Large intestine (tissue), 3 donors: Measurements from ENCODE around the gene BICD1. TPM values are rescaled to one million over a fixed set of nuclear protein-coding genes. Genes with fewer than 3 reads are reported as not detected.
A peak's percentile ranks its signal among the peaks of the same experiment; 100 is the strongest.

Experiments
- DNase-seq, 2 donors: peaks; one replicate each; pipeline versions ENCODE4 v3.0.0 to v3.0.0-alpha.2; 2013
- H3K27ac ChIP-seq: one replicate; pipeline ENCODE4 v1.5.1; 2013; ENCODE audit warnings: low read length
- H3K27me3 ChIP-seq: 2 replicates; pipeline ENCODE4 v1.6.1; 2013; ENCODE audit warnings: low read length; ENCODE audit not compliant: control insufficient read depth, insufficient read depth
- H3K36me3 ChIP-seq: 2 replicates; pipeline ENCODE4 v1.6.1; 2013; ENCODE audit warnings: low read length; ENCODE audit not compliant: control insufficient read depth, insufficient read depth
- H3K4me1 ChIP-seq: one replicate; pipeline ENCODE4 v1.6.1; 2013; ENCODE audit warnings: low read length; ENCODE audit not compliant: control insufficient read depth, insufficient read depth
- H3K4me3 ChIP-seq: one replicate; pipeline ENCODE4 v1.5.1; 2013; ENCODE audit warnings: low read length
- H3K9me3 ChIP-seq: one replicate; pipeline ENCODE4 v1.6.1; 2013; ENCODE audit warnings: mild to moderate bottlenecking, low read depth, low read length, moderate library complexity; ENCODE audit not compliant: control insufficient read depth
- WGBS: methylation state at CpG from one replicate; pipeline ENCODE4 v1.1.5; 2013; ENCODE audit warnings: low lambda C conversion rate; ENCODE audit not compliant: insufficient coverage; 5-methylcytosine and 5-hydroxymethylcytosine counted together
- polyA plus RNA-seq: library from polyadenylated mRNA; unstranded; fragments of 120-200 nt; gene quantifications from one replicate; pipeline ENCODE4 v1.2.1, GENCODE V29; 2013

Gene BICD1
- polyA plus RNA-seq, 1 donor: 15.4 TPM

DNA sequence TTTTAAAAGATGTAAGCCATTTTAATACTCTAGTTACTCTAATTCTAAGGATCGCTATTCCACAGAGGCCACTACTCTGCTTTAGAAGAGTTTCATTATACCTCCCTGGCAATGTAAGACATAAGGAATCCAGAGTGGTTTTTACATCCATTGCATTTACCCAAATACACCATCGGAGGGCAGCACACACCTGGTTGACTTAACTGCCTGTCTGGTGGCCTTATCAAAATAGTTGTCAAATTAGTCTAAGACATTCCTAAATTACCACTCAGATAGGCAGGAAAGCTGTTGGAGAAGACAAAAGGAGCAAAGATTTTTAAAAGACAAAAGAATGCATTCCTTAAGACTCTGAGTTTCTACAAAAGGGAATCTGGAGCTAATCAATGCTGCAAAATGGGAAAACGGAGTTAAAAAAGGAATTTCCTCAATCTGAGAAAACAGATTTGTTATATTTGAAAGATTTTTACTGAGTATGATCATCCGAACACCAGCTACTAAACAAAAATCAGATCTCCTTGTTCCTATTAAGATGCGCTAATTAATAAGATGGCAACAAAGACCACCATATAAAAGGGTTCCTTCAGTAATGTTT lies 258.9 kb downstream of the BICD1 start:
- H3K36me3 ChIP-seq: no peaks in the 10 kb centered on the region
- no peak overlapping the region for H3K27ac ChIP-seq
- no peaks in the 10 kb centered on the region for H3K4me1 ChIP-seq
- H3K4me3 ChIP-seq: no peak overlapping the region
- H3K9me3 ChIP-seq: no peaks in the 10 kb centered on the region
- no peaks in the 10 kb centered on the region for H3K27me3 ChIP-seq
- WGBS: 93% methylated on average over 2 of the region's 5 CpGs
- peak; percentile 58 to 61 for DNase-seq

DNA sequence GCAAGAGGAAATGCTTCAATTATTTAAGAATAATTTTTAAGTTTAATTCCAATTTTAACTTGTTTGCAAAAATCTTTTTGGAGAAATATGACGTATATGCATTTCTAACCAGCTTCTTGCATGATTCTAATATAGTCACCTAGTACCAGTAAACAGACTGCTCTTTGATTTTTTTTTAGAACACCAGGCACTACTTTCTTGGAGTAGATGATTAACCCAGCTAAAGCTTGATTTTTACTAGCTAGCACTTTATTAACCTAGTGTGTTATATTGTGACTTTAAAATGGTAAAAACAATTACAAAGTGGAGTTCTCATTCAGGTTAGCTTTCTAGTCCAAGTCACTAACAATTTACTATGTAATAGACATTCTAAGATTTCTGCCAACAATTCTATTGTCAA lies 260.1 kb downstream of the BICD1 start:
- 17% methylated on average over 1 of the region's 1 CpG for WGBS
- Histone ChIP-seq H3K27ac (peak overlapping the region; percentile 23), H3K4me3 (no peak overlapping the region), H3K36me3 (no peaks in the 10 kb centered on the region), H3K4me1 (no peaks in the 10 kb centered on the region), H3K27me3 (no peaks in the 10 kb centered on the region), H3K9me3 (no peaks in the 10 kb centered on the region)
- peak; percentile 7 to 53 for DNase-seq

DNA sequence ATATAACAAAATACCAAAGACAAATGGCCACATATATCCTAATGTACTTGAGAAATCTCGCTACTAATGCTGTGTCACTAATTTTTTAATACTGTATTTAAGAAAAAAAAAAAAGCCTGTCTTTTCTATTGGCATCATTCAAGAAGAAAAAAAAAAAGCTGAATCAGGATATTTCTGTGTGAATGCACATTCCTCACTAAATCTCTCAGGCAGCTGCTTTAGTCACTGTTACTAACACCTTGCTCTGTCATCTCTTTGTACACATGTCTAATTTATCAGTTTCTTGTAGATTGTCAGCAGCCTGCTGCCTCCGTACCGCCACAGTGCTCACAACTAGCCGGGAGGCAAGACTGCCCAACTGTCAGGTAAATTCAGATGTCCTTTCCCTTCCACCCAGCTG lies 260.7 kb downstream of the BICD1 start:
- DNase-seq: peak; percentile 9 to 22
- 76% methylated on average over 2 of the region's 4 CpGs for WGBS
- Histone ChIP-seq H3K4me1 (no peaks in the 10 kb centered on the region), H3K27me3 (no peaks in the 10 kb centered on the region), H3K36me3 (no peaks in the 10 kb centered on the region), H3K9me3 (no peaks in the 10 kb centered on the region), H3K4me3 (no peak overlapping the region), H3K27ac (no peak overlapping the region)

DNA sequence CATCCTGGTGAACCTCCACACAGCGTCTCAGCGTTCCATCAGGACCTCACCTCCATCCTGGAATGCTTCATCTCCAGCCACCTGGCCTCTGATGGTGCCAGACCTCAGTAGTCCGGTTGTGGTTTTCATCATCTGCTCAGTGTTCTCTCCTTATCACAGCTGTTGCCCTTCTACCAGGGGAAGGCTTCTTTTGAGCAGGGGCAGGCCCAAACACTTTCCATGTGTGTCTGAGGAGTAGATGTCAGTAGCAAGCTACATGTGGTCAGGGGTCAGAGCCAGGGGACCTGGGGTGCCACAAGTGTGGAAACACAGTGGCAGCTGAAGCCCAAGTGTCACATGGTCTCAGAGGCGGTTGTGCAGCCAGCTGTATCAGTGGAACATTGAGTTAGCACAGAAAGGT lies 262.6 kb downstream of the BICD1 start:
- H3K36me3 ChIP-seq: no peaks in the 10 kb centered on the region
- no CpG with 5 or more reads among the region's 4 CpGs for WGBS
- no peaks in the 10 kb centered on the region for H3K27me3 ChIP-seq
- H3K27ac ChIP-seq: no peak overlapping the region
- no peaks in the 10 kb centered on the region for H3K4me1 ChIP-seq
- no peaks in the 10 kb centered on the region for H3K9me3 ChIP-seq
- DNase-seq: no peak
- H3K4me3 ChIP-seq: no peak overlapping the region

DNA sequence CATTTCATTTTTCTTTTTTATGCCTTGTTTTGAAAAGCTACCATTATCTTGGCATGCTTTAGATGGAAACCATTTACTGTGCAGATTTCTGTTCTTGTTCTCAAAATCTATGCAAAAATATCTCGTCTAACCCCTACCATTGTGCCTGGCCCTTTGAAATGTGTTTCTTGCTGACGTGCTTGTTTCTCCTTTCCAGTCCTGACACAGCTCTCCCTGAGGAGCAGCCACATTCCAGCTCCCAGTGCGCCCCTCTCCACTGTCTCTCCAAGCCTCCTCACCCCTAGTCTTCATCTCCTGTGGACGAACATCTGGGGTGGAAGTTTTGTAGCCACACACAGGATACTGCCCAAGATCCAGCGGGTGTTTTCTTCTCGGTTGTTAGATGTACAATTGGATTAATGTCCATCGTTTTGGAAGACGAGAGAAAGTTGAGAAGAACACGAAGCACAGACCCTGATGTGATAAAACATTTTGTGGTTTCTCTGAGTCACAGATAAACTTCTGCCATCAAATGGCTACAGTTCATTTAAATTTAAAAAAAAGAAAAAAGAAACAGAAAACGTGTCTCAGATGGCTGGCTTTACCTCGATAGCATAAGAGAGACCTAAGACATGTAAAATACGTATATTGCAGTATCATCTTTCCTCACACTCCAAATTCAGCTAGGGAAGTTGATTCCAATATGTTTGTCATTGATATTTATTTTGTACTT lies 270.9 kb downstream of the BICD1 start:
- no peaks in the 10 kb centered on the region for H3K9me3 ChIP-seq
- no peak overlapping the region for H3K27ac ChIP-seq
- no peaks in the 10 kb centered on the region for H3K36me3 ChIP-seq
- H3K4me1 ChIP-seq: no peaks in the 10 kb centered on the region
- no peak overlapping the region for H3K4me3 ChIP-seq
- 95% methylated on average over 8 of the region's 12 CpGs for WGBS
- H3K27me3 ChIP-seq: no peaks in the 10 kb centered on the region
- DNase-seq: no peak

DNA sequence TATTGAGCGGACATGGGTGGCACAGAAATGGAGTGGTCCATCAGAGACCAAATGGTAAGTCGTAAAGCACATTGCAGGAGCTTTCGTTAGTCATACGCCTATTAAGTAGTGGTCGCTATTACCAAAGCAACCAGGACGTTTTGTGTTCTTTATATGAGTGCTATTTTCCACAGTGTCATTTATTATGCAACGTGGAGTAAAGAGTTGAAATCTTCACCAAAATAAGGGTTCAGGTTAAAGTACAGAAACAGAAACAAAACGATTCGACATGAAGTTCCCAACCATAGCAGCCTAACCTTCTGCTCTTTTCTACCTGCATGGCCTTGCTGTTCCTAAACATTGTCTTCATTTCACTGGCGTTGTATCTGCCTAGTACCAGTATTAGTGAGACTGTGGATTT lies 272.6 kb downstream of the BICD1 start:
- whole genome bisulfite sequencing: 100% methylated on average over 2 of the region's 10 CpGs
- DNase-seq: no peak
- H3K27me3 ChIP-seq: no peaks in the 10 kb centered on the region
- H3K27ac ChIP-seq: no peak overlapping the region
- H3K4me1 ChIP-seq: no peaks in the 10 kb centered on the region
- no peaks in the 10 kb centered on the region for H3K9me3 ChIP-seq
- H3K36me3 ChIP-seq: no peaks in the 10 kb centered on the region
- no peak overlapping the region for H3K4me3 ChIP-seq

DNA sequence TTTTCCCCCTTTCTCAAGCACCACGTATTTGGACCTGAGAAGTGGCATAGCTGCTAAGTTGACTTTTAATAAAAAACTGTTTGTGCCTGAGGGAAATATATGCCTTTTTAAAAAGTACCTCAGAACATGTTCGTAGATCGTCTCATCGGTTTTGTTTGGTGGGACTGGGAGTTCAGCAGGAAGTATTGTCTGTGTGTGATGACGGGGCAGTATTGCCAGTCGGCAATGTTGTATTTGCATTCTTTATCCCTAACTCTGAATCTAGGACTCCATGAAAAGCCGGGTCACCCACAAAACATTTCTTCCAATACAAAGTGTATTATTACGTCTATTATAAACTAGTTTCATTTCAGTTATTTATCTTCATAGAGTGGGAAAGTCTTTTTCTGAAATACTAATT lies 273.0 kb downstream of the BICD1 start:
- H3K9me3 ChIP-seq: no peaks in the 10 kb centered on the region
- no peak overlapping the region for H3K4me3 ChIP-seq
- WGBS: 93% methylated on average over 2 of the region's 8 CpGs
- no peak overlapping the region for H3K27ac ChIP-seq
- H3K4me1 ChIP-seq: no peaks in the 10 kb centered on the region
- no peaks in the 10 kb centered on the region for H3K36me3 ChIP-seq
- no peak for DNase-seq
- no peaks in the 10 kb centered on the region for H3K27me3 ChIP-seq

DNA sequence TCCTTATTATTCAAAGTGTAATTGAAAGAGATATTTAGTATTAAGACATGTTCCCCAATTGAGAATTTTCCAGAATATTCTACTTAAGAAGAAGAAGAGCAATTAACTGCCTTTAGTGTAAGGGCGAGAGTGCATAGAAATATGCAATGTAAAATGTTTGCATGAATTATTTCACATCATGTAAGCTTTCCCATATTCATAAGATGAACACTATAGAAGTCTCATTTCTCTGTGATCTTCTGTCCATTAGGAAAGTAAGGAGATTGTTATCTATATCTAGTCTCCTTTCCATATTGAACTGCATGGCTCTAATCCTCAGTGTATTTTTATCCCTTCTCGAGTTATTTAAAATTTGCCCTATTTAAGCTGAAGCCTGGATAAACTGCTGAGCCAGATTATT lies 275.6 kb downstream of the BICD1 start:
- no peaks in the 10 kb centered on the region for H3K36me3 ChIP-seq
- no peaks in the 10 kb centered on the region for H3K9me3 ChIP-seq
- no peaks in the 10 kb centered on the region for H3K4me1 ChIP-seq
- H3K27me3 ChIP-seq: no peaks in the 10 kb centered on the region
- no peak overlapping the region for H3K27ac ChIP-seq
- DNase-seq: no peak
- 100% methylated on average over 1 of the region's 2 CpGs for WGBS
- H3K4me3 ChIP-seq: no peak overlapping the region

DNA sequence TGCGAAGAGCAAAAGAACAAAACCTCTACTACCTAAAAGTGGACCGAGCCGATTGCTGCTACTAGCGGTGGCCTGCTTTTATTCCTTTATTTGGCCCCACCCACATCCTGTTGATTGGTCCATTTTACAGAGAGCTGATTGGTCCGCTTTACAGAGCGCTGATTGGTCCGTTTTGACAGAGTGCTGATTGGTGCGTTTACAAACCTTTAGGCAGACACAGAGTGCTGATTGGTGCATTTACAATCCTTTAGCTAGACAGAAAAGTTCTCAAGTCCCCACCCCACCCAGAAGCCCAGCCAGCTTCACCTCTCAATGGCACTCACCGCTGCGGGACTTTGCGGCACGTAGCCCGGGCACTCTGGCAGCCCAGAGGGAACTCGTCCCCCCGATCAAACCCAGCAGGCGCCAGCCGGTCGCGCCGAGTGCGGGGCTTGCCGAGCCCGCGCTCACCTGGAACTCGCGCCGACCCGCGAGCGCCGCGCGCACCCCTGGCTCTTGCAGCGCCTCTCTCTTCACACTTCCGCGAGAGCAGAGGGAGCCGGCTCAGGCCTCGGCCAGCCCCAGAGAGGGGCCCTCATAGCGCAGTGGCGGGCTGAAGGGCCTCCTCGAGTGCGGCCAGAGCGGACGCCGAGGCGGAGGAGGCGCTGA lies 284.0 kb downstream of the BICD1 start:
- peak overlapping the region; percentile 4 for H3K27ac ChIP-seq
- peak; percentile 52 to 75 for DNase-seq
- no peaks in the 10 kb centered on the region for H3K36me3 ChIP-seq
- no CpG with 5 or more reads among the region's 47 CpGs for WGBS
- no peaks in the 10 kb centered on the region for H3K4me1 ChIP-seq
- peak overlapping the region; percentile 26 for H3K4me3 ChIP-seq
- no peaks in the 10 kb centered on the region for H3K27me3 ChIP-seq
- peaks cover 9% of the 10 kb centered on the region for H3K9me3 ChIP-seq

DNA sequence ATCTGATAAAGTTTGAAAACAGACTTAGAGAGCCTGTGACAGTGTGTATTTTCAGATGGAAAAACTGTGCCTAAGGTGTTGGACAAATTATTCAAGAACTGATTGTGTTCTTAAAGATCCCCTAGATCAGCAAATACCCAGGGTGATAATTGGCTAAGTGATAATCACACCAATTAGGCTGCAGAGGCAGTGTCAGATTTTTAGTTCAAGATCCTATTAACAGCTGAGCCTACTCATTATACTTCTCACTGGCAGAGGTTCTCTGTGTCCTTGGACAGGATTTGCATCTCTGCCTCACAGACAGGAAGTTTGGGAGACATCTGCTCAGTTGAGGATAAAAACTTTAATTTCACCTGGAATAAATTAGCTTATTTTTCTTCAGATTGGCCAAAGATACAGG lies 288.4 kb downstream of the BICD1 start:
- H3K9me3 ChIP-seq: peaks cover 5% of the 10 kb centered on the region
- H3K27me3 ChIP-seq: peaks cover 4% of the 10 kb centered on the region
- no peak for DNase-seq
- peaks cover 8% of the 10 kb centered on the region for H3K4me1 ChIP-seq
- no peaks in the 10 kb centered on the region for H3K36me3 ChIP-seq
- H3K4me3 ChIP-seq: no peak overlapping the region
- no peak overlapping the region for H3K27ac ChIP-seq
